Left renal pelvis (tissue), 4 donors: ENCODE measurements around the gene DPP6. TPM values are rescaled to one million over a fixed set of nuclear protein-coding genes. Genes with fewer than 3 reads are reported as not detected.

Experiments
- DNase-seq, 4 donors: peaks; one replicate each; pipeline ENCODE4 v3.0.0-alpha.2; 2013; ENCODE audit warnings: low read depth in 4 of 4, low spot score in 3 of 4
- polyA plus RNA-seq, 4 donors: library from polyadenylated mRNA; unstranded; fragments of 120-200 nt; gene quantifications; one replicate each; pipeline ENCODE4 v1.2.1, GENCODE V29; 2013; ENCODE audit not compliant: insufficient read length in 4 of 4

DPP6 gene
- polyA plus RNA-seq, 4 donors = 43.7 to 155 (median 50.3) TPM

DNA sequence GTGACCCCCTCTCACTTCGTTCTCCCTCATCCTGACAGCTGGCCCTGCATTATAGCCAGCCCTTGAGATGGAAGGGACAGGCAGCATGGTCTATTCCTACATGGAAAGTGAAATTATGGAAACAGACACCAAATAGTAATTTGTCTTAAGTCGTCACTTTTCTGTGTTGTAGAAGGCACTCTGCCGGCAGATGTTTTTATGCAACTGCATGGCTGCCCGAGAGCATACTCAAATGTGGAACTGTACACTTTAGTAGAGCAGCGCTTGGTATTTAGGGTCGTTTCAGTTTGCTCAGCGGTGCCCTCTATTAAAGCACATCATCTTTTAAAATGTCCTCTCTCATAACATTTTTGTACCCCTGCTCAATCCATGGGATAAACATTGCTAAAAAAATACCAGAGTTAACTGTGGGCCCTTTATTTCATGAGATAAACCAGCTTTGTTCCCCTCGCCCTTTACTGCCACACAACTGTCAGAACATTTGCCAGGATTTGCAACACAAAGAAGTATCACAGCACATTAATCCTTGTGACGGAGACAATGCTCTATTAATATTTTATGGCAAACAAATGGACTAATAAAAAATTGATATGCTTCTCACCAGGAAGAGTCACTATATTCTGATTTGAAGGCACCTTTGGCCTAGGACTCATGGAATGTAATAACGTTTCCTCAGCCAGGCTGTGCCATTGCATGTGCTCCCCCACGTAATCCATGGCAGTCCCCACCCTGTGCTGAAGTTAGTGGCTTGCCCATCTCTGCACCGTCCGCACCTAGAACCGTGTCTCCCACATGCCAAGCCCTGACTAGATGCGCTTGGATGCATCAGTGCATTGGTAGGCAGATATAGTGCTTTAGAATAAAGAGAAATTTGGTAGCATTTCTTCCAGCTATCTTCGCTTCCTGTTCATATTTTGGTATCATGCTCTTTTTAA lies 729.4 kb downstream of the DPP6 start:
- DNase-seq = no peak

DNA sequence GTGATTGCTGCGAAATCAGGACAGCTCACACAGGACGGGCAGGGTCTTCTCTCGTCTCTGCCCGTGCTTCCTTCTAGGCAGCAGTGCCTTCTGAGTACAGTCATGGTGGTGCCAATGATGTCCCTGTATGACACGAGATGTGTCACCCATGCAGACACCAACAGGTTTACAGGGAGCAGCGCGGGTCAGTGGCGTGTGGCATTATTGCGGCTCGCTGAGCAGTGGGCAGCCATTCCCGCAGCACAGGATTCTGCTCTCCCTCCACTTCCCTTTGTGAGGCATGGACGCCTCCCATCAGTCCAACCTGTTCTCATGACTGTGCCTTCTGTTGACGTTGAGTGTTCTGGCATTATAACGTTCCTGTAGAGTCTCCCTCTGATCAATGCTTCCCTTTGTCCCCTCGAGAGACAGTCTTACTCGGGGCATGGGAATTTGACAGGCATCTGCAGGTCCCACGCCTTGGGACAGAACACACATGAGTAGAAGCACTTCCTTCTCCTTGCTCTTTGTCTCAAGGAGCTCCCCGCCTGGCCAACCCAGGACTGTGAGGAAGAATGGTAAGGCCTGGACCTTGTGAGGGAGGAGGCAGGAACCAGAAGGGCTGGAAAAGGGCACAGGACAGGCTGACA lies 731.2 kb downstream of the DPP6 start:
- DNase-seq = no peak

GRCh38 chr7:154785898-154786297 lies 733.7 kb downstream of the DPP6 start:
- no peak for DNase-seq

- DNase-seq = no peak
Measured at GRCh38 chr7:154789404-154789803, 737.2 kb downstream of the DPP6 start.

DNA sequence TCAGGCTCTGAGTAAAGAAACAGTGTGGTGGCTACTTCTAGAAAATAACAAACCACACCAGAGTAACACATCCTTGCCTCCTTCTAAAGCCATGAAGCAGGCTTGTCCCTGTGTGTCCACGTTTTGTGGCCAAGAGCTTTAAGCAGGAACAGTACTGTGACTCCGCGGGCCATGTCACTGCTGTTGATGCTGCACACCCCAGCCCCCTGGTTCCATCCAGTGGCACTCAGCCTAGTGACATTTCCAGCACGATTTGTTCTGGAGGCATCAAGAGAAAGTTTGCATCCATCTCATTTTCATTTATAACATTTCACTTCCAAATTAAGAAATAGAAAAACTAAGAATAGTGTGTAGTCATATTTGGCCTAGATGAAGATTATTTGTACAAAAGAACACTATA lies 739.4 kb downstream of the DPP6 start:
- no peak for DNase-seq

GRCh38 chr7:154792436-154793055 lies 740.3 kb downstream of the DPP6 start:
- DNase-seq = no peak

GRCh38 chr7:154794147-154794780 lies 742.1 kb downstream of the DPP6 start:
- DNase-seq = peak in 1 of 4 donors; percentile 2

DNA sequence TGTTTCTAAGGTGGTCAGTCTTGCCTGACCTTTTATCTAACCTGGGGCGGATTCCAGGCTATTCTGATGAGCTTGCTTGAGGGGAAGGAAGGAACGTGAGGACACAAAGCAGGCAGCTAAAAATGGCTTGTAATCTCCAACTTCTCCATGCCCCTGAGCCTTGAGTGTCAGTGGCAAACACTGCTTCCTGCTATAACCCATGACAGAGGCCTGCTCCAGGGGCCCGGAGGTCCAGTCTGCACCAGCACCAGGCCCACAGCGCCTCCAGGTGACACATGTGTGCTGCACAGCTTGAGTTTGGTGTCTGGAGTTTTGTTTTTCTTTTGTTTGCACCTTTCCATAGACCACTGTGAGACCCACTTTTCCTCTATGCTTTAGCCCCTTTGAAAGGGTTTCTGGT lies 742.8 kb downstream of the DPP6 start:
- no peak for DNase-seq

- DNase-seq = no peak
Measured at GRCh38 chr7:154795437-154795836, 743.2 kb downstream of the DPP6 start.

DNA sequence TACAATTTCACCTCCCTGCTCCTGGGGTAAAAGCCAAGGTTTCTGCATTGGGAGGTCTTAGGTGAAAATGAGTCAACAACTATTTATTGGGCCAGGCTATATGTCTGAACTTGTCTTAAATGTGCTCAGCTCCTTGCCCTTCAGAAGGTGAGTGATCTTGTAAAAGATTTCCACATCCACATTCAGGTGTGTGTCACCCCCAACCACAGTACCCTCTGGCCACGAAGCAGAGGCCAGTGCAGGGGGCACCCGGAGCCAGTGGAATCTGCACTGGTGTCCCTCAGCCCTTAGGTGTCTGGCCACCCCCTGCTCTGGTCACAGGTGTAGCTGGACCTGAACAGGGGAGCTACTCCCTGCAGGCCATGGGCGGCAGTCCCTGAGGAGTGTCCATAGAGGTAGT lies 752.3 kb downstream of the DPP6 start:
- no peak for DNase-seq

DNA sequence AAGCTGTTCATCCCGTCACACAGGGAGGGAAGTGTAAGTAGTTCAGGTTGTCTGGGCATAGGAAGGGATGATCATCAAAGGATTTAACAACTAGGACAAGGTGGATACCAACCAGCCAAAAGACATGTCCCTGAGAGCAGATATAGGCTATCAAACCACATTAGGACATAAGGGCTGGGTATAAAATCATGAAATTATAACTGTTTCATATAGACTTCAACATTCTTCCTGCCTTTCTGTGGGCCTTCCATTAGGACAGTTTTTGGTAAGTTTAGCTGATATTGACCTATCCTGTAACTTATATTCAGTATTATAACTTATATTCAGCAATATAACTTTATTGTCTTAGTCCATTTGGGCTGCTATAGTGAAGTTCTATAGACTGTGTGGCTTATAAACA lies 759.8 kb downstream of the DPP6 start:
- no peak for DNase-seq

GRCh38 chr7:154817224-154817896 lies 765.2 kb downstream of the DPP6 start:
- no peak for DNase-seq

DNA sequence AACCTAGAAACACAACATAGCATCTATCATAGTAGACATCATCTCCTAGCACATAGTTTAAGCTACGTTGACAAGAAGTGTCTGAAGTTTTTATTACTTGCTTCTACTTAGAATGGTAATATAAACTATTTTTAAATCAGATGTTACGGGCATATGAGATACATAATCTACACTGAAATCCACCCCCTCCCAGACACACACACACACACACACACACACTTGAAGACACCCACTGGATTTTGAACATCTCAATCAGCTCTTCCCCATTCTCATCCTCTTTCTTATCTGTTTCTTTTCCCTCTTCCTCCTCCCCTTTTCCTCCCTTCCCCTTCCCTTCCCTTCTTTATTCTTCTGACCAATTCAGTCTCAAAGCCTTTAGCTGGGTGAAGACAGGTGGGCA lies 774.8 kb downstream of the DPP6 start:
- no peak for DNase-seq

GRCh38 chr7:154832557-154833138 lies 780.5 kb downstream of the DPP6 start:
- no peak for DNase-seq

- no peak for DNase-seq
Measured at GRCh38 chr7:154836021-154836448, 783.8 kb downstream of the DPP6 start.

- DNase-seq = no peak
Measured at GRCh38 chr7:154837087-154837486, 784.9 kb downstream of the DPP6 start.

DNA sequence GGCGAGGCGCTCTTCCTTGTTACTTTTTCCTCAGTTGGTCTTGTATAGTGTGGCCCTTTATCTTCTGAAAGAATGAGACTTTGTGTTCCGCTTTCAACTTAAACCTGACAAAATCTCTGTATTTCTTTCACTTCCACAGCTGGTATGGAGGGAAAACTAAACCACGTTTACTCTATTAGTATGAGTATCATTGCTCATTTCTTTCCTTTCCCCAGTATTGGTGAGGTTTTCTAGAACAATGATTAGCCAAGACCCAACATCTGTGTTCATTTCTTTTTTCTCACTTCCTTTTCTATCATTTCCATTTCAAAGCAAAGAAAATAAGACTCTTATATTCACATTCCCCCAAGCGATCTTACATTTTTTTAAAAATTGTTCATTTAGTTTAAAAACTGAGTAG lies 785.4 kb downstream of the DPP6 start:
- DNase-seq = no peak

GRCh38 chr7:154840086-154840485 lies 787.9 kb downstream of the DPP6 start:
- no peak for DNase-seq

- no peak for DNase-seq
Measured at GRCh38 chr7:154841731-154842331, 789.6 kb downstream of the DPP6 start.

DNA sequence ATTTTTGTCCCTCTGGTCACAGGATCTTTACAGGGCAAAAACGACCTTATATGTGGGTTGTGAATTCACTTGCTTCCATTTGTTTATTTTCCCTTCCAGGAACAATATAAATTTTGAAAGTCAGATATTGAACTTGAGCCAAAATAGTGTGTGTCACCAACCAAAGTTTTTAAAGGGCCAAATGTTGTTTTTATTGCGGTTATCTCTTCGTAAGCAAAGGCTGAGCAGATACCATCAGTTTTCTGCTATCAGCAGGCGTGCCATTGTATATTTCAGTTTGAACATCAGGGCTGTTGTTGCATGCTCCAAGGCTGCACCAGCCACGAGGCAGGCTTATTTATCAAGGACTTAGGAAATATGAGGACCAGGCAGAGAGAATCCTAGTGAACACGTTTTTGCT lies 790.4 kb downstream of the DPP6 start:
- no peak for DNase-seq
